ENCODE data around the gene SPATA31C1. TPM values are rescaled to one million over a fixed set of nuclear protein-coding genes. Genes with fewer than 3 reads are reported as not detected.

Gene SPATA31C1
- not detected in 5 replicates for total RNA-seq (2022; extraction: Qiagen RNA extraction)

GRCh38 chr9:87917662-87918061 lies at the start of gene SPATA31C1:
Gene SPATA31C1 (plus strand): TSS chr9:87917962.

GRCh38 chr9:87882627-87883026 lies 35.1 kb upstream of the SPATA31C1 start, which contains the start of gene SPATA31E1:
Gene SPATA31E1 (plus strand): TSS chr9:87882877. CDS start chr9:87882892, 15 bp downstream.

Other genes with a start within 250 kb of the SPATA31C1 start
- 587 to 740 TPM (median 618 TPM) in 5 replicates for gene CTSL, start 191.8 kb upstream of the SPATA31C1 start, total RNA-seq (2022; extraction: Qiagen RNA extraction)
- 0.02 TPM in 1 of 5 replicates, not detected in the others for gene SPATA31E1, start 35.1 kb upstream of the SPATA31C1 start, total RNA-seq (2022; extraction: Qiagen RNA extraction)
- gene CDK20, start 56.6 kb downstream of the SPATA31C1 start, total RNA-seq (2022; extraction: Qiagen RNA extraction), result 5.1 to 6.4 TPM (median 5.9 TPM) in 5 replicates
- gene SPATA31C2, start 220.5 kb downstream of the SPATA31C1 start, total RNA-seq (2022; extraction: Qiagen RNA extraction), result not detected in 5 replicates

Data from A549 treated with dexamethasone at 1 μM for 4 hours (cell line).